ENCODE measurements around the gene ISYNA1.

The ISYNA1 gene

DNA sequence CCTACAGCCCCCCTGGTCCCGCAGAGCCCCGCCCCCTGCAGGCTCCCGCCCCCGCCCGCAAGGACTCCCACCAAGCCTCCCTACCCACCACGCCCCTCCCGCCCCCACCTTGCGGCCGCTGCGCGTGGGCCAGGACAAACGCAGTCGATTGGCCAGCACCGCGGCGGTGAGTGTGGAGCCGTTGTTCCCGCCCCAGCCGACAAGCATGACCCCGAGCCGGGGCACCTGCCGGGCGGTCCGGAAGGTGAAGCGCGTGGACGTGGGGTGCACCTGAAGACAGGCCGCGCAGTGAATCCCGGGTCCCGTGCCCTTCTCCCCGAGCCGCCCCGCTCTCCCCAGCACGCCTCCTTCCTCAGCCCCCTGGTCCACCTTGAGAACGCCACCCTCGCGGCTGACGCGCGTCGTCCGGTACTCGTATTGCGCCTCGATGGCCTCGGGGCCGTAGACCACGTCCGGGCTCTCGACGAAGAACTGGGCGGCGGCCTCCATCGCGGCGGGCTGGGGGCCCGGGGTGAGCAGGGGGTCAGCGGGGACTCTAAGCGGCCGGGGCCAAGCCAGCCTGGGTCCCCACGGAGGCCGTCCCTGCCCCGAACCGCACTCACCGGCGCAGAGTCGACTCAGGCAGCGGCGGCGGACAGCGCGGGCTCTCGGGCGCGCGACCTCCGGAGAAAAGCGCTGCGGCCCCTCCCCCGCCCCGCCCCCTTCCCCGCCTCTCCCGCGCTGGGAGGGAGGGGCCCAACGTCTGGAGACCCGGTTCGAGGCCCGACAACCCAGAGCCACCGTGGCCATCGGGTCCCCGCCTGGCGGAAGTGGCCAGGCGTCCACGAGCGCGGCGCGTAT is at the start of gene ISYNA1:
Gene ISYNA1 (minus strand): TSS at position 643 of the 840 bp plus-strand sequence. CDS start 154 bp downstream, at position 489.
- peak; percentile 38 for DNase-seq (ENCODE audit: low spot score)

DNA sequence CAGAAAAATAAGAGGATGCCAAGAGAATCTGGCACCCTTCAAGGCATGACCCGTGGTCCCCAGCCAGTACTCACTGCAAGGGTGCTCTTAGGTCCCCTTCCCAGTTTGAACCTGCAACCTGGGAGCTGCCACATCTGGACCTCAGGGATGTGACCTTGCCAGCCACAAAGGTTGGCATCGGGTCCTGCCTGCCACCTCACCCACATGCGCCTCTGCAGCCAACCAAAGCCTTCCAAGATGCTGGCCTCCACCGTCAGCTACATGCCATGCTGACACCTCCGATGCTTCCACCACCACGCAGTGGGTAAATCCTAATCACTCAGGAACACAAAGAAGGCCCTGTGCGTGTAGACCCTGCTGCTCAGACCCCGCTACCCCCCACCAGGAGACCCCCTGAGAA is 48.8 kb upstream of the ISYNA1 start:
- no peak for DNase-seq (ENCODE audit: low spot score)

DNA sequence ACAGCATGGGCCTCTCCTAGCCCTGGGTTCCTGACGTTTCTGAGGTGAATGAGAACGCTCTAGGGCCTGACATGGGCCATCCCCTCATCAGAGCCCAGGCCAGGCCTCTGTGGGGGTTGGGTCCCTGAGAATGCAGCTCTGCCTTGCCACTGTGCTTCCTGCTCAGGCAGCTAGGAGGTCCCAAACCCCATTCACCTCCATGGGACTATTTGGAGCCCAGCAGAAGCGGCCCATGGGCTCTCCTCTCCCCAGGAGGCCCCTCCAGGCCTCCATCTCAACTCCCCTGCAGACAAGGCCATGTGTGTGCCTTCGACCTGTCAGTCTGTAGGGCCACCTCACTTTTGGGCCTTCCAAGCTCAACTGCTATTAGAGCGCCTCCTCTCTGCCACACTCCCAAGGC is 47.1 kb upstream of the ISYNA1 start:
- DNase-seq (ENCODE audit: low spot score), result no peak

DNA sequence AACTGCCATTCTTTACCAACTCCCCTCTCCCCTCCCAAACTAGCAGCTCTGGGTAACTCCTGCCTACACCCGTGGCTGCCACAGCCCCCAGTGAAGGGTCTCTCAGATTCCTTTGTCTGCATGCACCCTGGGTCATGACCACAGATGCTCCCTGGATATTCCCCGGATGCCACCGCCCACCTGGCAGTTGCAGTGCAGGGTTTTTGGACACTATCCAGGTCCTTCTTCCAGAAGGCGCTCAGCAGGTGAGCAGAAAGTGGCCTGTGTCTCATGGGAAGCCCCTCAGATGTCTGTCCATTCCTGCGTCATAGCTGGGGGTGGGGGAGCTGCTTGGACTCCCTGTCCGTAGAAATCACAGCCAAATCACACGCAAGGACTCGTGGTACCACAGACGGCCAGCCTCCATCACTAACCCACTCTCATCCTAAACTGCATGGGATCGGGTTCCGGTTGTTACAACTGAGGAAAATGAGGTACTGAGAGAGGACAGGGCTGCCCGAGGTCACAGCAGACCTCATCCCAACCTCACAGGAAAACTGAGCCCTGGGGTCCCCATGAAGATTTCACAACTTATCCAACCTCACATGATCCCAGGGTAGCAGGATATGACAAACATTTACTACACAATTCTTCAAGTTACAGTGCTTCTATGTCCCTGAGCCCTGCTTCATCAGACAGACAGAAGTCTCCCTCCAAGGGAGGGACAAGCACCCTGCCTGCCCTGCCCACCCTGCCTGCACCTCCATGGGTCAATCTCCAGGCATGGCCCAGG is 45.4 kb upstream of the ISYNA1 start:
- DNase-seq (ENCODE audit: low spot score), result no peak

DNA sequence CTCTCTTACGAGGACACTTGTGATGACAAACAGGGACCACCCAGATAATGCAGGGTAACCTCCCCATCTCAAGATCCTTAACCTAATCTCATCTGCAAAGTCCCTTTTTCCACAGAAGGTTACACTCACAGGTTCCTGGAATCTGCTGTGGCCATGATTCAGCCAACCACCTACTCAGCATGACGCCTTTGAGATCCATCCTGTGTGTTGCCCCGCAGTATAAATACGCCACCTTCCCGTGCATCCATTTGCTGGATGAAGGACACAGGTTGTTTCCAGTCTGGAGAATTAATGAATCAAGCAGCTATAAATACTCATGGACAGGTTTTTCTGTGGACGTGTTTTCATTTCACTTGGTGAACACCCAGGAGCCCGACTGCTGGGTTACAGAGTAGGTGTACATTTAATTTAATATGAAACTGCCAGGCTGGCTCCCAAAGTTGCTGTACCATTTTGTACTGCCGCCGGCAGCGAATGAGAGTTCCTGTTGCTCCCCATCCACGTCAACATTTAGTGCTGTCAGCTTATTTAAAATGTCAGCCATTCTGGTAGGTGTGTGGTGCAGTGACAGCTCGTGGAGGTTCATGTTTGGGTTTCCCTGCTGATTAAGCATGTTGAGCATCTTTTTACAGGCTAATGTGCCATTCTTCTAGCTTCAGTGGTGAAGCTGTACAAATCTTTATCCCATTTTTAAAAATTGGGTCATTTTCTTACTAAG is 43.7 kb upstream of the ISYNA1 start:
- no peak for DNase-seq (ENCODE audit: low spot score)

DNA sequence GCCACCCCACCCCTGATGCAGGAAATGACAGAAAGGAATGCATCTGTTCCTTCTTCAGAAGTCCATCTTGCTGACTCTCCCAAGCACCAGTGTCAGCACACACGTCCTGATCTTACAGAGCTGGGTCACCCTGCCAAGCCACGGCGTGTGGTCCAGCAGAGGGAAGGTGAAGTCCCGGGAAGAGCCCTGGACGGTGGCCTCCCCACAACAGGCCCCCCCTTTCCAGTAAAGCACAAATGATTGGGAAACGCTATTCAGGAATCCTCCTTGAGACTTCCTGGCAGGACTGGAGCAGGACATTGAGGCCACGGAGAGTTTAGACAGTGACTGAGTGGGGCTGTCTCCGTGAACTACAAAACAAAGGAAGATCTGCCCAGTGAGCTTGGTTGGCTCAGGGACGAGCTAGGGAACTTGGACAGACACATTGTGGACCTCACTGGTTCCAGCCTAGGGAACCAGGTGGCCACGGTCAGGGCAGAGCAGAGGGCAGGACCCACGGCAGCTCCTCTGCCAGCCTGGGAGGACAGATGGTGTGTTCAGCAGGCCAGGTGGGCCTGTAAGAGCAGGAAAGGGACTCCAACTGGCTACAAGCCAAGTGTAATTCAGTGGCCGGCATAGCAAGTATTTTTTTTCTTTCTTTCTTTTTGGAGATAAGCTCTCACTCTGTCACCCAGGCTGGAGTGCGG is 42.2 kb upstream of the ISYNA1 start:
- DNase-seq (ENCODE audit: low spot score), result peak; percentile 84

DNA sequence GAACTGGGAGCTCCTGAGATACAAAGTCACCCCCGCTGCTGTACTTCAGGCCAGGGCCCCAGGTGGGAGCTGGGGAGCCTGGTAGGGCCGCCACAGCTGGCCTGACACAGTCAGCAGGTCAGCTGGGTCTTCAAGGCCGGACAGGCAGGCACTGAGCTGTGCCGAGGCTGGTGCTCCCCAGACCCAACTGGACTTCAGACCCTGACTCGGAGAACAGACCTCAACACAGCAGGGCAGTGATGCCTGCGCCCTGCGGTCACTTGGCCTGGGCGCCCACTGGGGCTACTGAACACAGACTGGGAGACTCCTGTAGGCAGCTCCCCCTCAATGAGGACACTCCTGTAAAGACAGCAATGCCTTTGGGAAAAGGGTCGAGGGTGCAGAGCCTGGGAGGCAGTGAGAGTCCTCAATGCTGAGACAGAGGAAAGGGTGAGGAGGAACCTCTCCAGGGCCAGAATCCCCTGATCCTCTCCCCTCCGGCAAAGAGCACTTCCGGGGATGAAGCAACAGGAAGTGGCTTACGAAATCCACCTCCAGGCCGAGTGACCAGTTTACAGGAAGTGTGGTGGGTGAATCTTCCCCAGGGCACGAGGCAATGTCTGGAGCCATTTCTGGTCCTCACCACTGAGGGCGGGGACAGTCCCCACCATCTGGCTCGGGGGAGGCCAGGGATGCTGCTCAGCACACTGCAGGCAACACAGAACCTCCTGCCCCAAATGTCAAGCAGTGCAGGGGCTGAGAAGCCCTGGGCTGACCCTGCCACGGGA is 40.8 kb upstream of the ISYNA1 start:
- peak; percentile 94 for DNase-seq (ENCODE audit: low spot score)

DNA sequence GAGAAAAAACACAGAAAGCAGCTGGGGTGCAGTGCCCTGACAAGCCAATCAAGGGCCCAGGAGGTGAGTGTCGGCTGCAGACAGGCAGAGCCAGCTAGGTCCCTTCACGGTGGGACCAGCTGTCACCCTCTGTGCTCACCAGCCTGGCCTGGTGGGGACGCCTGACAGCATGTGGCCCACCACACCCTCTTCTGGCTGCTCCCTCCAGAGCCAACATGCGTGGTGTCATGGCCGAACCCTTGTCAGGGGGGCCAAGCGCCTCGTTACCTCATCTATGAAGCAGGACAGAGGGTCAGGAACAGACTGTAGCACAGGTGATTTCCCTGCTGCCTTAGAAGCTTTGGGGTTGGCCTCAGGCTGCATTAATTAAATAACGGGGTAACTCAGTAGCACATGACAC is 40.0 kb upstream of the ISYNA1 start:
- no peak for DNase-seq (ENCODE audit: low spot score)

DNA sequence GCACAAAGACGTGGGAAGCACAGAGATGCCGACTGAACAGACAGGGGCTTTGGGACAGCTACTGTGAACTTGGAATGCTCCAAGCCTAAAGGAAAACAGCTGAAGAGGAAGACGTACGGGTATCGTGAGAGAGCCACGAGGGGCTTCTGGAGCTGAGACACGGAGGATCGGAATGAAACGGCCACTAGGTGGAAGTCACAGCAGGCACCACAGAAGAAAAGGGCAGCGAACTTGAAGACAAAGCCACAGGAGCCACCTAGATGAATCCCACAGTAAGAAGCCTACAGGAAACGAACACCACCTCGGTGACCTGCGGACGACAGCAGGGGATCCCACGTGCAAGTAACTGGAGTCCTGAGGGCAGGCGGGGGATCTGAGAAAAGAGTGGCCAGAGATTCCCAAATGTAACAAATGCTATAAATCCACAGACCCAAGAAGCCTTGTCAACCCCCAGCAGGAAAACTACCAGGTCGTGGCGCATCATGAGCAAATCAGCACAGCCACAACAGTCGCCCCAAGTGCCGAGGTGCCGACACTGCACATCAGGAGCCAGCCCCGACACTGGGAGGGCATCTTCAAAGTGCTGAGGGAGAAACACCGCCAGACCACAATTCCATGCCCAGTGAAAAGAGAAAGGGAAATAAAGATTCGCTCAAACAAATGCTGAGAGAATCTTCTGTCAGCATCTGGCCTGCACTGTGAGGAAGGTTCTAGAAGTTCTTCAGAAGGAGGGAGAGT is 39.3 kb upstream of the ISYNA1 start:
- no peak for DNase-seq (ENCODE audit: low spot score)

DNA sequence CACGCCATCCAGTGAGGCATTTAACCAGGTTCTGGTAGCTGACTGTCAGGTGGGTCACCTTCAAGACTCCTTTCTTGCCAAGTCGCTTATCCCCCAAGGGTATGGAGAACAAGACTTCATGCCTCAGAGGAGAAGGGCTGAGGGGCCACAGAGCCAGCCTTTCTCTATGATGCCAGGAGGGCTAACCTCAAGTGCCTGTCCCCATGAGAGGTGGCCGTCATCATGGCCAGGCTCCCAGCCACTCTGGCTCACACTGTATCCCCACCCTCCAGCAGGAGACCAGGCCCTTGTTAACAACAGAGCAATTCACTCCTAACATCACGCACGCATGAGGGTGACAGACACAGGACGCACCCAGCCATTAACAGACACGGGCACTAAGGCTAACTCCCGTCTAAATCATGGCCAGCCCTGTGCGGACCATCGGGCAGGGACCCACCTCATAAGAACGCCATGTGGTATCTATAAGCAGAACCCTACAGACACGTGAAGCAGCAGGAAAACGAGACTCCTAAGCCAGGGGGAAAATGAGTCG is 38.6 kb upstream of the ISYNA1 start:
- no peak for DNase-seq (ENCODE audit: low spot score)

DNA sequence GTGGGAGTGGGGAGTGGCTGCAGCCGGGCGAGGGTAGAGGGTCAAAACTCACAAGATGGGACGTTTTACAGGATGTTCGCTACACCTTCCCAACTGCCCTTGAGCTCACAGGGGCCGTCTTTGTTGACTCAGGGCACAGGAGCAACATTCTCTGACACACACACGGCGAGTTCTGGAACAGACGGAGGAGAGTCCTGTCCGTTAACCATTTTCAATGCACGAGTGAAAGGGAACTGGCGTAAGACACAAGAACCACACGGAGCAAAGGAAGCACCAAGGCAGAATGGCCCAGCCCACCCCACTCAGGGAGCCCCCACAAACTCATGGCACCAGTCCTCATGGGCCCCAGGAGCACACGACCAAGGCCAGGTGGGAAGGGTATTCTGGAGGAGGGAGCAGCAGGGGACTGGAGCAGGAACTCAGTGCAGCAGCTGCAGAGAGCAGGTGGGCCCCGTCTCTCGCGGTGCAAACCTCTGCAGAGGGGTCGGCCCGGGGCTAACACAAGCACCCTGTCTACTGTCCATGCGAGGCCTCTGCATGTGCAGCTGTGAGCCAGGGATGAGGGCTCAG is 37.9 kb upstream of the ISYNA1 start:
- DNase-seq (ENCODE audit: low spot score), result no peak

DNA sequence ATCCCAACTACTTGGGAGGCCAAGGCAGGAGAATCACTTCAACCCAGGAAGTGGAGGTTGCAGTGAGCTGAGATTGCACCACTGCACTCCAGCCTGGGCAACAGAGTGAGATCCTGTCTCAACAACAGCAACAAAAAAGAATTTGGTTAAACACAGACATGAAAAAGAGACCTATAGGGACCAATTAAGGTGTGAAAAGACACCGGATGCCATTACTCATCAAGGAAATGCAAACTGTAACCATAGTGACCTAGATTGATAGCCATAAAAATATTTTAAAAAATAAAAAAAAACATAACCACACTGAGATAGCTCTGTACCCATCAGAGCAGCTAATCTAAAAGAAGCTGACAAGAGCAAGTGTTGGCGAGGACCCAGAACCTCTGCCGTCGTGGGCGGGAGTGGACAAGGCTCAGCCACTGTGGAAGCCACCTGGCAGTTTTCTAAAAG is 37.1 kb upstream of the ISYNA1 start:
- no peak for DNase-seq (ENCODE audit: low spot score)

DNA sequence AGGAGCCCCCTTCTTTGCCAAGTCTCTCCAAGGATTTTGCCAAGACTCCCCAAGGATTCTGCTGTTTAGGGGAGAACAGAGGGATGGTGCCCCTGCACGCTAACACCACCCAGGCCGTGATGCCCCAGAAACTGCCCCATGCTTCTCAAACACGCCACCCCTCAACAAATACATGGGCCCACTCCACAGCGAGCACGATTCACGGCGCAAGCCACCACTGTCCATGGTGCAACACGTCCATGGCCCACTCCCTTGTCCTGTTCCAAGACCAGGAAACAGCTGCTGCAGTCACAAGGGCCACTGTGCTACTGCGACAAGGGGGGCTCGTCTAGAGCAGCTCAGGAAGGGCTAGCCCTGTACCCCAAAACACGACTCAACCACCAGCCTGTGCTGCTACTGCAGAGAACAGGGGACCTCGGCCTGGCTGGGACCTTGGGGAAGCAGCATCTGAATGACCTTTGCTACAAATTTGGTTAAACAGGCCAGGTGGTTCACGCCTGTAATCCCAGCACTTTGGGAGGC is 36.5 kb upstream of the ISYNA1 start:
- no peak for DNase-seq (ENCODE audit: low spot score)

DNA sequence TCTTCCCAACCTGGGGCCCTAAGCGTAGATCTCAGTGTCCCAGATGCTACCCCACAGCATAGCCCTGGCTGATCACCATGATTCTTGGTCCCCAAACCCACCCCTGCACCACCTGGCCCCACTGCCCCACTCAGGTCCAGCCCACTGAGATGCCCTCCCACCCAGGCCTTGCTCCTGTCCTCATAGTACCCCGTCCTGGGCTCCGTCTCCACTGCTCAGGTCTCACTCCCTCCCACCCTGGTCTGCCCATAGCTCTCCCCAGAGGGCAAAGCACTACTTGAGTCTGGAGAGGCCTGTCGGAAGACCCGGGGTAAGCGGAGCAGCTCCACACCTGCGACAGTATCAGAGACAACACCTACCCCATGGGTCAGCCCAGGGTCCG is 35.8 kb upstream of the ISYNA1 start:
- DNase-seq (ENCODE audit: low spot score), result no peak

DNA sequence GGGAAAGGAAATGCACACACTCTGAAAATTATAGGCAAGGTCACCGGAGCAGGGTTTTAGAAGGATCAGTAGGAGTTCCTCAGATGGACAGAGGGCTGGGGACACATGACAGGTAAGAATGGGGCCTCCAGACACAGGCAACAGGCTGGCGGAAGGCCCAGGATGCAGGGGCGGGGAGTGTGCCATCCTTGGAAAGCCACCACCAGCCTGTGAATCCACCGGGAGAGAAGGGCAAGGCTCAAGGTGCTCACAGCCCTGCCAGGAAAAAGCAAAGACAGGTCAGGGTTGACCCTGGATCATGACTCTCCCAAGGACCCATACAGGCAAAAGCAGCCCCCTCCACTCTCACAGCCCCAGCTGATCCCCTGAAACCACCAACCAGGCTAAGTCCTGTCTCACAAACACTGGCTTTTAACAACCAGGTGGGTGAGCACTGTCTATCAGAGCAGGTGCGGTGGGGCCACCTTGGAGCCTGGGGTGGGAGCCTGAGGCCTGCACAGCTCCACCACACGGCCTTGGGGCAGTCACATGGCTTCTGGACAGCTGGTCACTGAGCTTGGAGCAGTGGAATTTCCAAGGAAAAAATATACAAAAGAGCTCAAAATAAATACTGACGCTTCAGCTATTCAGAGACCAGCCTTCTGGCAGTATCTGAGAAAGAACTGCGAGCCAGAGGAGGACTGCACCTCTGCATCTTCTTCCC is 35.2 kb upstream of the ISYNA1 start:
- no peak for DNase-seq (ENCODE audit: low spot score)

DNA sequence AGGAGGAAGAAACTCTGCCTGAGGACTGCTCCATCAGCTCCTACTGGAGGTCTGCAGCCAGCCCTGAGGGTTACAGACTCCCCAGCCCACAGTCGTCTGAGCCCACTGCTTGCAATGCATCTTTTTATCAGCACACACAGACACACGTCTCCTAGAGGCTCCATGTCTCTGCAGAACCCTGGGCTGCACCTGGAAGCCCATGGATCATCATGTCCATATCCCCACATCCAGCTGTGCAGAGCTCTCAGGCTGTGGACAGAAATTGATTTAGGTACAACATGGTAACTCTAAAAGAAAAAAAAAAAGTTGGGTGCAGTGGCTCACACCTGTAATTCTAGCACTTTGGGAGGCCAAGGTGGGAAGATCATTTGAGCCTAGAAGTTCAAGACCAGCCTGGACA is 32.9 kb upstream of the ISYNA1 start:
- no peak for DNase-seq (ENCODE audit: low spot score)

DNA sequence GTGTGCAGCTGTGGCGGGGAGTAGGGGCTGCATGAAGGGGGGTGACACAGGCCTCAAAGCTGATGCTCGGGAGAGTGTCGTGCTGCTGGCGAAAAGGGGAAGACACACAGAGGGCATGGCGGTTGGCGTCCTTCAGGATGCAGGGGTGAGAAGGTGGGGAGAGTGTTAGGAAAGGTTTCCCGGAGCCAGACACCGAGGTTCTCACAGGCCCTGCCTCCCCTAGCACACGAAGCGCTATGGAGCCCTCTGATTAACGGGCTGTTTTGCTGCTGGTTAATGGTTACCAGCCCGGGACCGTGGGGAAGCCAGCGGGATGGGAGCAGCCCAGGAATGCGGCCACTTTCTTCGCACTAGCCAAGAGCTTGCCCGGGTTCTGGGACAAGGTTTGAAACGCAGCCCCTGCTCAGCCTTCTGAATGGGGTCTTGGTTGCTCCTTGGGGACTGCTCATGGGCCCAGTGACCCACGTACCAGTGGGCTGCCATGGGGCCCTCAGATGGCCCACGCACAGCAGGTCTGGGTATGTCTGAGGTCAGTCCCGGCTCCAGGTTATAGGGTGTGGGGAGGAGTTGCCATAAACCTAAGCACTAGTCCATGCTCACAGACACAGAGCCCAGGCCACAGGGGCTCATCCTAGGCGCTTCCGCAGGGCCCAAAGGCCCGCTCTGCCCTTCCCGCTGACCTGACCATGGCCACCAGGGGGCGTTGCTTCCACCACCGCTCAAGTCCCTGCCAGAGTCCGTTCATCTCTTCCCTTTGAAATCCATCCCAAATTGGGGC is 31.3 kb upstream of the ISYNA1 start:
- DNase-seq (ENCODE audit: low spot score), result peak; percentile 72

DNA sequence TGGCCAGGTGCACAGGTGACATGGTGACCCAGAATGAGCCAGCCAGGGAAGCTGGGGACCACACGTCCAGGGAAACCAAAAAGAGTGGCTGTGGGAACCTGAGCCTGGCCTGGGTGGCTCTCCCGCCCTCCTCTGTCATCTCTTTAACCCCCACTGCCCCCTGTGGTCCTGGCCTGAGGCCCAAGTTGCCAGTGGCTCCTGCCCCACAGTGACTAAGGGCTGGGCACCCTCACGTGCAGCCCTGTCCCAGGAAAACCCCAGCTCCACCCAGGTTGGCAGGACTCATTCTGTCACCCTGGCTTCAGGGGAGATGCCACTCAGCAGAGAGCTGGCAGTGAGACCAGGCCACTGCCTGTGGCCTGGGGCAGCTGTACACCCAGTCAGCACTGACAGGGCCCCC is 30.6 kb upstream of the ISYNA1 start:
- DNase-seq (ENCODE audit: low spot score), result no peak
